Stomach (tissue), 9 donors: ENCODE data around the gene BACE1-AS. TPM values are rescaled to one million over a fixed set of nuclear protein-coding genes. Genes with fewer than 3 reads are reported as not detected.
A peak's percentile ranks its signal among the peaks of the same experiment; 100 is the strongest.

Experiments
- DNase-seq, 2 donors: peaks; one replicate each; pipeline versions ENCODE4 v3.0.0 to v3.0.0-alpha.2; 2013 to 2019
- H3K27ac ChIP-seq, 5 donors: fragments of 200-600 bp in 4 of 5; sonication (generic) in 4 of 5; one replicate each; pipeline ENCODE4 v1.5.1; 2013 to 2019; ENCODE audit warnings: mild to moderate bottlenecking in 1 of 5, moderate library complexity in 1 of 5
- H3K27me3 ChIP-seq, 3 donors: fragments of 200-600 bp; sonication (generic); one replicate each; pipeline ENCODE4 v1.5.1; 2017 to 2019; ENCODE audit warnings: mixed run types in 1 of 3
- H3K36me3 ChIP-seq, 4 donors: fragments of 200-600 bp; sonication (generic); 1 replicate in 3 of 4; 2 replicates in 1 of 4; pipeline ENCODE4 v1.5.1; 2016 to 2019
- H3K4me1 ChIP-seq, 4 donors: fragments of 200-600 bp; sonication (generic); one replicate each; pipeline ENCODE4 v1.5.1; 2016 to 2019
- H3K4me3 ChIP-seq, 4 donors: fragments of 200-600 bp; sonication (generic) in 3 of 4; one replicate each; pipeline ENCODE4 v1.5.1; 2016 to 2019; ENCODE audit warnings: mild to moderate bottlenecking in 1 of 4
- H3K9me3 ChIP-seq, 4 donors: fragments of 200-600 bp; sonication (generic); one replicate each; pipeline ENCODE4 v1.5.1; 2016 to 2019
- EP300 ChIP-seq: sonication (generic); formaldehyde crosslinking; IDR thresholded peaks from one replicate; pipeline ENCODE4 v1.6.1; 2017; ENCODE audit warnings: antibody characterized with exemption
- POLR2A ChIP-seq, 4 donors: fragments of 450-650 bp; IDR thresholded peaks; one replicate each; pipeline ENCODE4 v1.6.1; 2016; ENCODE audit warnings: antibody characterized with exemption in 4 of 4, control low read depth in 2 of 4, mild to moderate bottlenecking in 1 of 4, moderate library complexity in 1 of 4
- POLR2AphosphoS5 ChIP-seq, 3 donors: sonication (generic); formaldehyde crosslinking; IDR thresholded peaks; one replicate each; pipeline ENCODE4 v1.6.1; 2016; ENCODE audit warnings: antibody characterized with exemption in 3 of 3
- WGBS, 5 donors: extraction: QIAGEN DNeasy Blood & Tissue Kit in 3 of 5; methylation state at CpG; one replicate each; pipeline versions ENCODE4 v1.1.5 to v1.1.7; 2013 to 2018; 5-methylcytosine and 5-hydroxymethylcytosine counted together
- intact Hi-C: fragments of 100-400 bp; cut with DNase I; formaldehyde crosslinking; loops from one replicate; pipeline ENCODE4 v1.15.1; 2023; ENCODE audit warnings: low total_unique reads
- polyA plus RNA-seq, 3 donors: library from polyadenylated mRNA; stranded (reverse); fragments of 200-250 nt; gene quantifications; one replicate each; pipeline ENCODE4 v1.2.3, GENCODE V29; 2013
- total RNA-seq, 5 donors: library from RNA; depleted of rRNA; stranded (reverse); fragments of >200 nt; gene quantifications; one replicate each; pipeline versions ENCODE4 v1.1.0 to v1.2.3, GENCODE V29; 2014 to 2016
- TF ChIP-seq, protein P1 (sequence below), 7 experiments: fragments of 450-650 bp in 4 of 7; fragments of 200-600 bp in 3 of 7; sonication (generic) in 3 of 7; IDR thresholded peaks; one replicate each; pipeline ENCODE4 v1.5.1; 2016 to 2019; ENCODE audit warnings: antibody characterized with exemption in 7 of 7, control low read depth in 2 of 7, mild to moderate bottlenecking in 1 of 7
- donor health status: healthy with polysubstance abuse.
- donor health status: Bipolar disorder and iron deficiency.
- donor health status: healthy.

BACE1-AS gene
- total and polyA plus RNA-seq, 8 donors: 1.5 to 8.0 (median 4.8) TPM

DNA sequence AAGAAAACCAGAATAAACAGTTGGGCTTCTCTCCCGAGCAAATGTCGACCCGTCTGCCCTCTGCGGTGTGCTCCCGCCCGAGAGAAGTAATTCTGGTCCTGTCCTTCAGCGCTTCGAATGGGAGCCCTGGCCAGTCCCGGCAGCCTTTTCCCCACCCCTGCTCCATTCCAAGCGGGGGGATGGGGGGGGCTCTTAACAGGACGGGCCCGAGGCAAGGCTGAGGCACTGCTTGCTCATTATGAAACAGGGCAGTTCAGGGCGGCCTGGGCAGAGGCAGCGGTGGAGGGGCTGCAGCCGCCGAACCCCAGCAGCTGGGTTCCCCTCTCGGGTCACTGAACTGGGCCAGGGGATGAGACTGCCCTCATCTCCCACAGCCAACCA lies 9.1 kb downstream of the BACE1-AS start:
- no peaks in the 10 kb centered on the region for H3K27me3 ChIP-seq
- peaks cover 12 to 23% (median 17%) of the 10 kb centered on the region in 4 donors for H3K4me1 ChIP-seq
- DNase-seq: peak in 1 of 2 donors; percentile 84
- TF ChIP-seq, protein P1, sequence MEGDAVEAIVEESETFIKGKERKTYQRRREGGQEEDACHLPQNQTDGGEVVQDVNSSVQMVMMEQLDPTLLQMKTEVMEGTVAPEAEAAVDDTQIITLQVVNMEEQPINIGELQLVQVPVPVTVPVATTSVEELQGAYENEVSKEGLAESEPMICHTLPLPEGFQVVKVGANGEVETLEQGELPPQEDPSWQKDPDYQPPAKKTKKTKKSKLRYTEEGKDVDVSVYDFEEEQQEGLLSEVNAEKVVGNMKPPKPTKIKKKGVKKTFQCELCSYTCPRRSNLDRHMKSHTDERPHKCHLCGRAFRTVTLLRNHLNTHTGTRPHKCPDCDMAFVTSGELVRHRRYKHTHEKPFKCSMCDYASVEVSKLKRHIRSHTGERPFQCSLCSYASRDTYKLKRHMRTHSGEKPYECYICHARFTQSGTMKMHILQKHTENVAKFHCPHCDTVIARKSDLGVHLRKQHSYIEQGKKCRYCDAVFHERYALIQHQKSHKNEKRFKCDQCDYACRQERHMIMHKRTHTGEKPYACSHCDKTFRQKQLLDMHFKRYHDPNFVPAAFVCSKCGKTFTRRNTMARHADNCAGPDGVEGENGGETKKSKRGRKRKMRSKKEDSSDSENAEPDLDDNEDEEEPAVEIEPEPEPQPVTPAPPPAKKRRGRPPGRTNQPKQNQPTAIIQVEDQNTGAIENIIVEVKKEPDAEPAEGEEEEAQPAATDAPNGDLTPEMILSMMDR (IDR thresholded peaks at IDR 0.05): no peak
- TF ChIP-seq POLR2AphosphoS5 (IDR thresholded peaks at IDR 0.05) (no peak), POLR2A (IDR thresholded peaks at IDR 0.05) (no peak), EP300 (no peak)
- H3K27ac ChIP-seq: peak overlapping the region in 4 of 5 donors; percentile 4 to 18 (median 14)
- intact Hi-C loops: no loop called here
- WGBS, 5 donors: 15 to 32% (median 28%) methylated on average over 15 to 17 of the region's 17 CpGs
- no peaks in the 10 kb centered on the region for H3K9me3 ChIP-seq
- peaks cover 0 to 11% (median 6%) of the 10 kb centered on the region in 4 donors for H3K36me3 ChIP-seq
- H3K4me3 ChIP-seq: peak overlapping the region in 2 of 4 donors; percentile 12 to 21

DNA sequence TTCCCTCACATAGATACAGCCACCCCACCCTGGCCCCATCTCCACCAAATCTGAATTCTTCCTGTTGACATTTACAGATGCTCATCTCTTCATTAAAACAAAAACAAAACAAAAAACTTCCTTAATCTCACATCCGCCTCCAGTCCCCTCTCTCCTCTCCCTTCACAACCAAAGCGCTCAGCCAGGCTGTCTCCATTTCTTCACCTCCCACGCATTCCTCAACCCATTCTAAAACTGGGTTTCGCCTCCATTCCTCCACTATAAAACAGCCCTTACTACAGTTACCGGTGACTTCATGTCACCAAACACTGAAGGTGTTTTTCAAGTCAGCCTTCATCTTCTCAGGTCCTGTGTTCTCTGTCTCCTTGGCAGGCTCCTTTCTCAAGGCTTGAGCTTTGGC lies 9.6 kb downstream of the BACE1-AS start:
- WGBS, 5 donors: 56 to 81% (median 70%) methylated on average over 5 of the region's 5 CpGs

DNA sequence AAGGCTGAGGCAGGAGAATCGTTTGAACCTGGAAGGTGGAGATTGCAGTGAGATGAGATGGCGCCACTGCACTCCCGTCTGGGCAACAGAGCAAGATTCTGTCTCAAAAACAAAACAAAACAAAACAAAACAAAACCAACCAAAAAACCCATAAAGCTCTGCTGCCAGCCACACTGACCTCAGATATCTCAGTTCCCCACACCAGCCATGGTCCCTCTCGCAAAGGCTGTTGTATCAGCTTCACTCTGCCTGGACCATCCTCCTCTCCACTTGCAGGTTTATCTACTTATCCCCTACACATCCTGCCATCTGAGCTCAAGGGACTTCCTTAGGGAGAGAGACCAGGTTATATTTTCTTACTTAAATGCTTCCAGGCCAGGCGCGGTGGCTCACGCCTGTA lies 11.1 kb downstream of the BACE1-AS start:
- TF ChIP-seq POLR2A (IDR thresholded peaks at IDR 0.05): no peak
- no peak for TF ChIP-seq EP300
- WGBS, 5 donors: 83 to 95% (median 90%) methylated on average over 6 to 7 of the region's 7 CpGs
- Histone ChIP-seq H3K4me3 (no peak overlapping the region), H3K9me3 (no peaks in the 10 kb centered on the region), H3K4me1 (peaks cover 12 to 23% (median 17%) of the 10 kb centered on the region in 4 donors), H3K27me3 (no peaks in the 10 kb centered on the region), H3K27ac (no peak overlapping the region), H3K36me3 (peaks cover 0 to 14% (median 0%) of the 10 kb centered on the region in 4 donors)
- no peak for DNase-seq
- intact Hi-C loops: no loop called here

More for the DNA sequence above, 9.6 kb downstream of the BACE1-AS start:
- Histone ChIP-seq H3K27me3 (no peaks in the 10 kb centered on the region), H3K36me3 (peaks cover 0 to 6% (median under 1%) of the 10 kb centered on the region in 4 donors), H3K27ac (peak overlapping the region in 2 of 5 donors; percentile 14 to 16), H3K4me3 (peak overlapping the region in 2 of 4 donors; percentile 12 to 21), H3K4me1 (peaks cover 12 to 23% (median 17%) of the 10 kb centered on the region in 4 donors), H3K9me3 (no peaks in the 10 kb centered on the region)
- intact Hi-C loops: no loop called here
- TF ChIP-seq POLR2A (IDR thresholded peaks at IDR 0.05) (no peak), EP300 (no peak), POLR2AphosphoS5 (IDR thresholded peaks at IDR 0.05) (no peak)
- TF ChIP-seq, protein P1 (IDR thresholded peaks at IDR 0.05): no peak
- DNase-seq: peak in 1 of 2 donors; percentile 35

DNA sequence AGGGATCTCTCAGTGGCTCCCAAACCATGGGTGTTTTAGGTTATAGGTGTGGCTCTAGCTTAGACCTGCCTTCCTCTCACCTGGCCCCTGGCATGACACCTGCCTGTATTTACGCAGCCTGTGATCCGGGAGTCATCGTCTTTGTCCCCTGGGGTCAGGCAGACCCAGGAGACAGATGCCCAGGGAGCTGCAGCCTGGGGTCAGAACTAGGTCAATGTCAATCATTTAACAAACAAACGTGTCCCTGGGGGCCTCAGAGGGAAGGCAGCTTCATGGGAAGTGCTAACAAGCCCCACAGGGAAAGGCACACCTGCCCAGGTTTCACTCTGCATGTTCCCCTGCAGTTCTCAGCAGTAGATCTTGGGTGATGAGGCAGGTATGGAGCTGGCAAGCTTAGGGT lies 12.0 kb downstream of the BACE1-AS start:
- no peak for DNase-seq
- no peaks in the 10 kb centered on the region for H3K27me3 ChIP-seq
- no peaks in the 10 kb centered on the region for H3K9me3 ChIP-seq
- WGBS, 5 donors: 51 to 73% (median 57%) methylated on average over 4 of the region's 4 CpGs
- H3K4me3 ChIP-seq: no peak overlapping the region
- peaks cover 0 to 14% (median 0%) of the 10 kb centered on the region in 4 donors for H3K36me3 ChIP-seq
- intact Hi-C loops: no loop called here
- no peak overlapping the region for H3K27ac ChIP-seq
- TF ChIP-seq EP300 (no peak), POLR2AphosphoS5 (IDR thresholded peaks at IDR 0.05) (no peak), POLR2A (IDR thresholded peaks at IDR 0.05) (no peak)
- TF ChIP-seq, protein P1 (IDR thresholded peaks at IDR 0.05): no peak
- H3K4me1 ChIP-seq: peaks cover 12 to 23% (median 17%) of the 10 kb centered on the region in 4 donors

DNA sequence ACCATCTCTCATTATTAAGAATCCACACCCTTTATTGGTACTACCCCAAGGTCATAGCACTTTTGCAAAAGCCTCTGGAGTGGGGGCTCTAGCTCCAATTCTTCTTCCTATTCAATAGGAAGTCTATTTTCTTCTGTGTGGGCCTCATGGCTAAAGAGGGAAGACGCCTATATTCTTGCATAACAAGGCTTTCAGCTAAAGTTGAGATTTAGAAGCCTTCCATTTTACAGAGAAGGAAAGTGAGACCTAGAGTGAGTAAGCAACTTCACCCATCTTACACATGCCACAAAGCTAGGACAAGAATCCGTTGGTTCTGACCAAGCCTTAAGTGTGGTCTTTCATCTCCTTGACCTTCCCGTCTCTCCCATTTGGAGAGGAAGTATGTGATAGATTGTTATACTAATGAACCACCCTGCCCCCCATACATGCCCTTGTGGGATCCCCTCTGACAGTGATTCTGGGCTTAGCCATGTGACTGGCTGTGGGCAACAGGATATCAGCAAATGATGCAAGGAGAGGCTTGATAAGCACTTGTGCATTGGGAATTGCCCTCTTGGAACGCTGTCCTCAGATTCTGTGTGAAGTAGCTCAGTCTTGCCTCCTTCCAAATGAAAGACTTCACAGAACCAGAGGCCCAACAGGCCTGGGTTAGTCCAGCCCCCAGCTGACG lies 12.6 kb downstream of the BACE1-AS start:
- Histone ChIP-seq H3K27ac (no peak overlapping the region), H3K4me3 (no peak overlapping the region), H3K36me3 (peaks cover 0 to 14% (median 0%) of the 10 kb centered on the region in 4 donors), H3K9me3 (no peaks in the 10 kb centered on the region), H3K27me3 (no peaks in the 10 kb centered on the region), H3K4me1 (peaks cover 12 to 23% (median 17%) of the 10 kb centered on the region in 4 donors)
- 82 to 86% (median 85%) methylated on average over 5 of the region's 5 CpGs for WGBS, 5 donors
- no peak for DNase-seq
- intact Hi-C loops: no loop called here
- TF ChIP-seq POLR2A (IDR thresholded peaks at IDR 0.05): no peak
- TF ChIP-seq EP300: no peak
- TF ChIP-seq, protein P1 (IDR thresholded peaks at IDR 0.05): no peak
